Suppressor macrophage treated with lipopolysaccharide for 1 hour (primary cell): Measurements from ENCODE around the gene VPS18.

Experiments
- DNase-seq, 3 donors: peaks; one replicate each; pipeline ENCODE4 v3.0.0-alpha.2; 2020 to 2022

Gene VPS18

DNA sequence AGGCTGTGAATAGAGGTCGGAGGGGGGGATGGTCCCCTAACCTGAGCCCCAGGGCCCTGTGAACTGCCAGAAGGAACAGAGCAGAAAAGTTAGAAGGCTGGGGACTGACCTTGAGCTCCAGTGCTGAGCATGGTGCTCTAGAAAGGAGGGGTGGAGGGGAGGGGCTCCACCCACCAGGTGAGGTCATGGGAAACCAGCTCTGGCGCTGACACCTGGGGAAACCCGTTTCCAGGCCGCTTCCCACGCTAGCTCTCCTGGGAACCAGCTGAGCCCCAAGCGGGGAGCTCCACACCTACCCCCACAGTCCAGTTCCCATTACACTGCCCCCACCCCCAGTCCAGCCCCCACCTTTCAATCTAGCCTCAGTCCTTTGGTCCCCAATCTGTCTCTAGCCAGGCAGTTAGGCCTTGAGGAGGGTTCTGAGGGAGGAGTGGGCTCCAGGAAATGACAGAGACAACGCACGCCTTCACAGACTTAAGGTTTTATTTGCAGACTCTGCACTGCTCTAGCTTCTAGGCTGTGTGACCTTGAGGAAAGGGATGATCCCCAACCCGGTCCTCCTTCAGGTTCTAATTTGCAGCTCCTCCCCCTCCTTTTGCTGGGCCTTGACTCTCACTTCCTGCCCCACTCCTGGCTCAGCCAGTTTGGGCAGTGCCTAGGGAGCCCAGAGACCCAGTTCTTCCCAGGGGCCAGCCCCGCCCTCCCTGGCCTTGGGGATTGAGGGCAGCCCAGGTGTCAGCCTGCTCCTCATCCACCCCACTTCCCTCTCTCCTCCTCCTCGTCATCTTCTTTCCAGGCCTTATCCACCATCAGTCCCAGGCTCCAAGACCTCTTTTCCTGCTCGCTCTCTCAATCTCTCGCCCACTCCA is 22.3 kb upstream of the VPS18 start:
- peak; percentile 50 to 75 (median 69) for DNase-seq

DNA sequence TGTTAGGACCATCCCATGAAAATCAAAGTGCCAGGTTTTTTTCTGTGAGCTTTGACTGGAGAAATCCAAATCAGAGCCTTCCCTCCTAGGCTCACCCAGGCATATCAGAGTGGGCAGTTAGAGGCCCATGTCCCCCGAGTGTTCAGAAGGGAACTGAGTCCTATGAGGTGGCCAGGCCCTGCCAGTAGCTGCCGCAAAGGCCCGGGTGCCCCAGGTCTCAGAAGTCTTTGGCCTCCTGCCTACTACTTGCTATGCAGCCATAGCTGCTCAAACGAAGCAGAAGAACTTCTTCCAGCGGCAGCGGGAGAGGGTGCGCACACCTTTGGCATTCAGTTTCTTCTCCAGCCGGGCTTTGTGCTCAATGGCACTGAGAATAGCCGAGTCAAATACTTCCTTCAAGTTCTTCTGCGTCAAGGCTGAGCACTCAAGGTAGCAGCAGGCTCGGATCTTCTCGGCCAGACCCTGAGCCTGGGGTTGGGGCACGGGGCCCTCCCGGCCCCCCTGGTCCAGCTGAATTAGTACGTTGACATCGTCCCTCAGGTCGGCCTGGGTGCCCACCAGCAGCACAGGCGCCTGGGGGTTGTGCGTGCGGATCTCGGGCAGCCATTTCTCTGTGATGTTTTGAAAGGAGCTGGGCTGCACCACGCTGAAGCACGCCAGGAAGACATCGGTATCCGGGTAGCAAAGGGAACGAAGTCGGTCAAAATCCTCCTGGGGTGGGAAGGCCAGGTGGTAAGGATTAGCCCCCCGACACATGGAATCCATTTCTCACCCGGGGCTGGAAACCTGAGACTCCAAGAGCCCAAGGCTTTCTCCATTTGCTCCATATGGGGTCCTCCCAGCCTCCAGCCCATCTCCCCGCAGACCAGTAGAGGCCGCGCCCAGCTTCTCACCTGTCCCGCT is 21.2 kb upstream of the VPS18 start:
- no peak for DNase-seq

- DNase-seq: peak; percentile 66 to 85 (median 68)
Measured at GRCh38 chr15:40873694-40874561, 20.3 kb upstream of the VPS18 start, which contains the start of gene RHOV. Gene RHOV (minus strand): TSS chr15:40874234. CDS start chr15:40874139, 95 bp downstream.

GRCh38 chr15:40875991-40876730 is 18.1 kb upstream of the VPS18 start:
- DNase-seq: no peak

- no peak for DNase-seq
Measured at GRCh38 chr15:40877694-40878093, 16.6 kb upstream of the VPS18 start.

DNA sequence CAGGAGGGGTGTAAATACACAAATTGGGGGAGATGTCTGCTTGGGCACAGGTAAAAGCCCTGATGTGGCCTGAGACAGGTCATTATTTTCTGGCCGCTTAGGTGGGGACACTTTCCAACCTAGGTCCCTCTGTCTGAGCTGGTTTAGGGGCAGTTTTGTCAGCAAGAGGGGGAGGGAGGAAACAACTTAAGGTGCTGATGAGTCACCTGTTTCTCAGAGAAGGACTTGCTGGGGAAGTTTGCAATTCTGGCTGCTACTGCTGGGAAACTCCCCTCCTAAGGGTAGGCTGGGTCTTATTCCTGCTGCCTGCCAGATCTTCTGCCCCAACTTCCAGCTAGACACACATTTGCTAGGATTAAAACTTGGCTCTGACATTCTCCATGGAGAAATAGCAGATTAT is 15.5 kb upstream of the VPS18 start:
- peak; percentile 85 to 87 (median 86) for DNase-seq

DNA sequence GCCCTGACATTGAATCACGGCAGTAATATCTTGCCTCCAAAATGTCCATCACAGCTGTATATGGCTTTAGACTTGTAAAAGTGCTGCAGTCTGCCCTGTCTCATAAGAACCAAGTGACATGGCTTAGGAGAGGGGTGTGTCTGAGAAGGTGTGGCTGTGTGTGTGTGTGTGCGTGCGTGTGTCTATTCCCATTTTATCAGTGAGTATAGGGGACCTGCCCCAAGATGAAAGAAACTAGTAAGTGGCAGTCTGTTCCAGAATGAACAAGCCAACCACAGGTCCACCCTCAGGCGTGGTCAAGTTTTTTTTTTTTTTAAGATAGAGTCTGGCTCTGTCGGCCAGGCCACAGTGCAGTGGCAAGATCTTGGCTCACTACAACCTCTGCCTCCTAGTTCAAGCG is 14.6 kb upstream of the VPS18 start:
- no peak for DNase-seq

GRCh38 chr15:40881351-40881750 is 12.9 kb upstream of the VPS18 start:
- no peak for DNase-seq

DNA sequence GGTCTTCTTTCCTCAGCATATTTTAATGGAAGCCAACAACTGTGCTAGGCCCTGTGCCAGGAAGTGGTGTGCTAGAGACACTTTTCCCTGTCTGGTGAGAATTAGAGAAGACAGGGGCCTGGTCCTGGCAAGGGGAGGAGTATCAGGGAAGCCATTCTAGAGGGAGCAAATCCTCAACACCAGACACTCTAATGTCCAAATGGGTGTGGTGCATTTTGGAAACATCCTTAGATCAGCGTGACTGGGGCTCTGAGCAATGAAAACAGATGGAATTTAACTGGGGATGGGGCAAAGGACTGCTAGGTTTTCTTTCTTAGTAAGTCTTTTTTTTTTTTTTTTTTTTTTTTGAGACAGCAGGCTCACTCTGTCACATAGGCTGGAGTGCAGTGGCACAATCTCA is 7.7 kb upstream of the VPS18 start:
- DNase-seq: no peak

DNA sequence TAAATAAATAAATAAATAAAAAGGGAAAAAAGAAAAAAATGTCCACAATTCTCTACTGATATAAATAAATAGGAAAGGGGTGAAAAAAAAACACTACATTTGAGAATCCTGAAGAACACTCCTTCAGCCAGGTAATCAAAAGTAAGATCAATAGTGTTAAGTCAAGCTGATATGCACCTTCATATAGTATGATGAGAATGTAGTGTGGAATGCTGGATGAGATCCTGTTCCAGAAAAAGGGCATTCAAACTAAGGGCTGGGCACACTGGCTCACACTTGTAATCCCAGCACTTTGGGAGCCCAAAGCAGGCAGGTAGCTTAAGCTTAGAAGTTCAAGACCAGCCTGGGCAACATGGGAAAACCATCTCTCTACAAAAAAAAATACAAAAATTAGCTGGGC is 5.1 kb upstream of the VPS18 start:
- no peak for DNase-seq

GRCh38 chr15:40891138-40891537 is 3.1 kb upstream of the VPS18 start:
- no peak for DNase-seq

- DNase-seq: peak; percentile 66 to 69 (median 67)
Measured at GRCh38 chr15:40891810-40892446, 2.3 kb upstream of the VPS18 start.

- no peak for DNase-seq
Measured at GRCh38 chr15:40892447-40893012, 1.7 kb upstream of the VPS18 start.

DNA sequence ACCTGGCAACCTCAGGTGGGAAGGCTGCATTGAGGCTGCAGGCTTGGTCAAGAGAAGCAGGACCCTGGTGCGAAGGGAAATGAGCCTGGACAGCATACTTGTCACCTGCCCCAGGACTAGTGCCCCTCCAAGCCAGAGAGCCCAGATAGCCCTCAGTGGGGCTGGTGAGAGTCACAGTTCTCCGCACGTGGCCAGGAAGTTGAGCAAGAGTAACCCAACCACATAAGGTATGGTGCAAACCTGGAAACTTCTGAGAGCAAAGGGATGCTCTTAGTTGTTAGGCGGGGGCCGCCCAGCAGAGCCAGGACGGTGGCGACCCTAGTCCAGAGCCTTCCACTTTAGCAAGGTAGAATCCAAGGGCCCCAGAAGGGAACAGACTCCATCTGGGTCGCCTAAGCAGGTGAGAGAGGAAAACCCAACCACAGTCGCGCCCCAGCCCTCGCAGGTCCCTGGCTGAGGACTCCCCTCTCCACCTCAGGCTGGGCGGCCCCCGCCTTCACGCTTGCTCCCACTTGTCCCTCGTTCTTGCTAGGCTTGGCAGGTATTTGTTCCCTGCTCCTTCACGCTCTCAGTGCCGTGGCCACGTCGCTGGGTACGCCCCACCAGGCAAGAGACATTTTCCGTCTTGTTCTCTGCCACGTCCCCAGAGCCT is 1.1 kb upstream of the VPS18 start:
- DNase-seq: peak; percentile 39 to 41 (median 41)

DNA sequence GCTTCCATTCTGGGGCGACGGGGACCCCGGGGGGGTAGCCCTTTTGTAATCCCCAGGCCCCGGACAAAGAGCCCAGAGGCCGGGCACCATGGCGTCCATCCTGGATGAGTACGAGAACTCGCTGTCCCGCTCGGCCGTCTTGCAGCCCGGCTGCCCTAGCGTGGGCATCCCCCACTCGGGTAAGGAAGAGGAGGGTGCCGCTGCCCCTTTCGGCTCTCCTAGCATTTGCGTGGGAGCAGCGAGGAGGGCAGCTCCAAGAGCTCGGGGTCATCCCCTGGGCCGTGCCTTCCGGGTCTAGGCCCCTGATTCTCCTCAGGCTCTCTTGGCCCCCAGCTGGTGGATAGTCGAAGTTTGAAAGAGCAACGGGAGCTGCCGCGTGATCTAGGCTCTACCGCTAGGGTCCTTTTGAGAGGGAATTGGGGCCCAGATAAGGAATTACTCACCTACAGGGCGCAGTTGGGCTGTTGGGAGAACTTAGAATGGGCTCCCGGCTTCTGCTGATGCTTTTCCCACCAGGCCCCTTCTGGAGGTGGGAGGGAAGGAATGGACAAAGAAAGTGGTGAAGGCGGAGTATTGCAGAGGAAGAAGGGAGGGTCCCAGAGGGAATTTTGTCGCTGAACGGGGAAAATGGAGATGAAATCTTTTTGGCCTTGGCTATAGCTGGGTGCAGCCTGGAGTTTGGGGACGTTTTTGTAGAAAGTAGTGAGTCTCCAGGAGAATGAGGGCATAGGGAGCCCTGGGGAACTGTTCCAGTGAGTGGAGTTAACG is 615 bp downstream of the VPS18 start:
- DNase-seq: peak; percentile 86 to 88 (median 88)

- DNase-seq: no peak
Measured at GRCh38 chr15:40899536-40900207, 5.4 kb downstream of the VPS18 start.

DNA sequence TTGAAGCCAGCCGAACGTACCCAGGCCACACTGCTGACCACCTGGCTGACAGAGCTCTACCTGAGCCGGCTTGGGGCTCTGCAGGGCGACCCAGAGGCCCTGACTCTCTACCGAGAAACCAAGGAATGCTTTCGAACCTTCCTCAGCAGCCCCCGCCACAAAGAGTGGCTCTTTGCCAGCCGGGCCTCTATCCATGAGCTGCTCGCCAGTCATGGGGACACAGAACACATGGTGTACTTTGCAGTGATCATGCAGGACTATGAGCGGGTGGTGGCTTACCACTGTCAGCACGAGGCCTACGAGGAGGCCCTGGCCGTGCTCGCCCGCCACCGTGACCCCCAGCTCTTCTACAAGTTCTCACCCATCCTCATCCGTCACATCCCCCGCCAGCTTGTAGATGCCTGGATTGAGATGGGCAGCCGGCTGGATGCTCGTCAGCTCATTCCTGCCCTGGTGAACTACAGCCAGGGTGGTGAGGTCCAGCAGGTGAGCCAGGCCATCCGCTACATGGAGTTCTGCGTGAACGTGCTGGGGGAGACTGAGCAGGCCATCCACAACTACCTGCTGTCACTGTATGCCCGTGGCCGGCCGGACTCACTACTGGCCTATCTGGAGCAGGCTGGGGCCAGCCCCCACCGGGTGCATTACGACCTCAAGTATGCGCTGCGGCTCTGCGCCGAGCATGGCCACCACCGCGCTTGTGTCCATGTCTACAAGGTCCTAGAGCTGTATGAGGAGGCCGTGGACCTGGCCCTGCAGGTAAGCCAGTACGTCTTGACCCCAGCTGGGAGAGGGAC is 6.2 kb downstream of the VPS18 start:
- DNase-seq: no peak

GRCh38 chr15:40901053-40901443 is 6.8 kb downstream of the VPS18 start:
- DNase-seq: no peak
